PC-9 (cell line): ENCODE measurements around the gene SLC38A1.

Experiments
- CTCF ChIP-seq: fragments of 200-600 bp; sonication (generic); conservative IDR thresholded peaks from 2 replicates; pipeline ENCODE4 v1.6.1; 2017; ENCODE audit warnings: mixed run types, antibody characterized with exemption, mild to moderate bottlenecking, moderate library complexity
- EZH2 ChIP-seq: fragments of 200-600 bp; sonication (generic); IDR thresholded peaks from 2 replicates; pipeline ENCODE4 v1.8.0; 2017; ENCODE audit warnings: antibody characterized with exemption, low read depth

- no peak for TF ChIP-seq CTCF
- TF ChIP-seq EZH2: no peak
Observed at GRCh38 chr12:46259713-46260112, 9.1 kb downstream of the SLC38A1 start.
